ENCODE results near the gene FBXW7.

- no peak for TF ChIP-seq POLR2A (IDR thresholded peaks at IDR 0.05; ENCODE audit: extremely low read depth, insufficient read length)
- no peak for TF ChIP-seq CTCF (IDR thresholded peaks at IDR 0.05; ENCODE audit: low read depth, low read length)
- no peak for TF ChIP-seq MAX (IDR thresholded peaks at IDR 0.05; ENCODE audit: low read depth, low read length)
- TF ChIP-seq MYC (IDR thresholded peaks at IDR 0.05; ENCODE audit: low read depth, low read length): no peak
Observed at GRCh38 chr4:152427981-152428380, 107.9 kb downstream of the FBXW7 start.

All from NB4 (cell line).